ENCODE results near the gene PTTG1. TPM values are rescaled to one million over a fixed set of nuclear protein-coding genes. Genes with fewer than 3 reads are reported as not detected.

PTTG1 gene
- total and polyA plus RNA-seq, 2 donors (not counting 1 experiment from before 2014, with no cell fraction given): 8.1 to 15.4 TPM

GRCh38 chr5:160453751-160454150, 32.1 kb downstream of the PTTG1 start:
- 67% methylated on average over 1 of the region's 1 CpG for WGBS (ENCODE audit: insufficient coverage)
- H3K9me3 ChIP-seq (ENCODE audit: control extremely low read depth in 1 of 3, control insufficient read depth in 2 of 3, insufficient read depth in 1 of 3, low read length in 2 of 3): no peaks in the 10 kb centered on the region
- Mint-ChIP-seq H3K27ac (no peak overlapping the region), H3K9me3 (ENCODE audit: insufficient read depth) (no peaks in the 10 kb centered on the region), H3K4me3 (no peak overlapping the region), H3K4me1 (peaks cover 12% of the 10 kb centered on the region), H3K27me3 (peaks cover 5% of the 10 kb centered on the region)
- ChIA-PET POLR2A (no interaction called here), CTCF (interaction anchor here (2.1 to 2.9 kb wide), 2 partner anchors 14 to 16 kb away, joined by 7 to 14 read pairs; no protein-coding TSS in a partner anchor)
- H3K4me1 ChIP-seq (ENCODE audit: control insufficient read depth in 2 of 2, insufficient read depth in 2 of 2, low read length in 2 of 2): peaks cover 2 to 5% of the 10 kb centered on the region in 2 donors
- no peaks in the 10 kb centered on the region for H3K79me2 ChIP-seq (ENCODE audit: control insufficient read depth, insufficient read depth, low read length)
- no peaks in the 10 kb centered on the region for H4K20me1 ChIP-seq (ENCODE audit: control insufficient read depth, insufficient read depth, low read length, poor library complexity, severe bottlenecking)
- H3K4me3 ChIP-seq (ENCODE audit: control extremely low read depth in 1 of 5, extremely low read depth in 1 of 5, insufficient read depth in 1 of 5, low read depth in 2 of 5, low read length in 4 of 5): no peak overlapping the region
- no peak for TF ChIP-seq EZH2 (IDR thresholded peaks at IDR 0.05; ENCODE audit: borderline replicate concordance, insufficient read depth, low read depth, low read length, poor library complexity, severe bottlenecking)
- no peak for TF ChIP-seq CTCF (IDR thresholded peaks at IDR 0.05)
- no peak overlapping the region for H3K4me2 ChIP-seq (replicated peaks; ENCODE audit: low read depth, low read length, poor library complexity, severe bottlenecking)
- no peaks in the 10 kb centered on the region for H3K36me3 ChIP-seq (replicated peaks in 1 of 2; ENCODE audit: control extremely low read depth in 1 of 2, control insufficient read depth in 1 of 2, extremely low read depth in 1 of 2, insufficient read depth in 2 of 2, low read length in 1 of 2)
- peaks cover 0 to 9% (median 0%) of the 10 kb centered on the region in 4 experiments for H3K27me3 ChIP-seq (replicated peaks in 1 of 4; ENCODE audit: control extremely low read depth in 1 of 4, control insufficient read depth in 3 of 4, insufficient read depth in 4 of 4, low read length in 3 of 4)
- no peak overlapping the region for H3K27ac ChIP-seq (ENCODE audit: low read length in 2 of 2)
- intact Hi-C loops (cut with micrococcal nuclease): no loop called here
- ATAC-seq (ENCODE audit: low read depth): no peak
- no peak overlapping the region for H2AFZ ChIP-seq (ENCODE audit: insufficient read depth, low read depth, low read length, poor library complexity, severe bottlenecking)
- DNase-seq: no peak
- H3K9ac ChIP-seq (ENCODE audit: low read length): no peak overlapping the region

- intact Hi-C loops (cut with micrococcal nuclease): no loop called here
- H3K9me3 Mint-ChIP-seq (ENCODE audit: insufficient read depth): no peaks in the 10 kb centered on the region
- H3K27ac Mint-ChIP-seq: no peak overlapping the region
- Histone ChIP-seq H3K4me1 (ENCODE audit: control insufficient read depth in 2 of 2, insufficient read depth in 2 of 2, low read length in 2 of 2) (peaks cover 2 to 5% of the 10 kb centered on the region in 2 donors), H4K20me1 (ENCODE audit: control insufficient read depth, insufficient read depth, low read length, poor library complexity, severe bottlenecking) (no peaks in the 10 kb centered on the region), H3K9ac (ENCODE audit: low read length) (no peak overlapping the region), H3K4me2 (replicated peaks; ENCODE audit: low read depth, low read length, poor library complexity, severe bottlenecking) (no peak overlapping the region), H2AFZ (ENCODE audit: insufficient read depth, low read depth, low read length, poor library complexity, severe bottlenecking) (no peak overlapping the region), H3K36me3 (replicated peaks in 1 of 2; ENCODE audit: control extremely low read depth in 1 of 2, control insufficient read depth in 1 of 2, extremely low read depth in 1 of 2, insufficient read depth in 2 of 2, low read length in 1 of 2) (no peaks in the 10 kb centered on the region), H3K27ac (ENCODE audit: low read length in 2 of 2) (no peak overlapping the region), H3K4me3 (ENCODE audit: control extremely low read depth in 1 of 5, extremely low read depth in 1 of 5, insufficient read depth in 1 of 5, low read depth in 2 of 5, low read length in 4 of 5) (no peak overlapping the region), H3K9me3 (ENCODE audit: control extremely low read depth in 1 of 3, control insufficient read depth in 2 of 3, insufficient read depth in 1 of 3, low read length in 2 of 3) (no peaks in the 10 kb centered on the region), H3K27me3 (replicated peaks in 1 of 4; ENCODE audit: control extremely low read depth in 1 of 4, control insufficient read depth in 3 of 4, insufficient read depth in 4 of 4, low read length in 3 of 4) (peaks cover 0 to 9% (median 0%) of the 10 kb centered on the region in 4 experiments), H3K79me2 (ENCODE audit: control insufficient read depth, insufficient read depth, low read length) (no peaks in the 10 kb centered on the region)
- H3K4me3 Mint-ChIP-seq: no peak overlapping the region
- 57% methylated on average over 1 of the region's 4 CpGs for WGBS (ENCODE audit: insufficient coverage)
- ChIA-PET POLR2A (no interaction called here), CTCF (interaction anchor here (0.7 kb wide), 1 partner anchor 17 kb away, joined by 3 read pairs; no protein-coding TSS in a partner anchor)
- ATAC-seq (ENCODE audit: low read depth): no peak
- H3K4me1 Mint-ChIP-seq: peaks cover 14% of the 10 kb centered on the region
- TF ChIP-seq CTCF (IDR thresholded peaks at IDR 0.05) (no peak), EZH2 (IDR thresholded peaks at IDR 0.05; ENCODE audit: borderline replicate concordance, insufficient read depth, low read depth, low read length, poor library complexity, severe bottlenecking) (no peak)
- DNase-seq: no peak
- H3K27me3 Mint-ChIP-seq: peaks cover 5% of the 10 kb centered on the region
Measured at GRCh38 chr5:160455600-160455999, 33.9 kb downstream of the PTTG1 start.

All from B cell (primary cell).